ENCODE data around the gene GSG1L.

GSG1L gene

GRCh38 chr16:28090646-28091377, 27.3 kb upstream of the GSG1L start:
- peak; percentile 66 for DNase-seq

DNA sequence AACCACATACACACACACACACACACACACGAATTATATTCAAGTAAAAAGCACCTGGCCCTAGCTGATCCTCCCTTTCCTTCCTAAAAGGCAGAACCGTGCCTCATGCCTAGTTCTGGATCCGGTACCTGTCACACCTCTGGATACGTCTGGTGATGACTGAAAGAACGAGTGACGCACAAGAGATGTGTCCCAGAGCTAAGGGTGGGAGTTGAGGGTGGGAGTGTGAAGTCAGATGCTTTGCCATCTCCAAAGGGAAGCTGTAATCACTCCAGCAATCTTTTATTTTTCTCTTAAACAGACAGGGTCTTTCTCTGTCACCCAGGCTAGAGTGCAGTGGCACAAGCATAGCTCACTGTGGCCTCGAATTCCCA, 26.5 kb upstream of the GSG1L start:
- no peak for DNase-seq

- no peak for DNase-seq
Observed at GRCh38 chr16:28089205-28089991, 25.9 kb upstream of the GSG1L start.

DNA sequence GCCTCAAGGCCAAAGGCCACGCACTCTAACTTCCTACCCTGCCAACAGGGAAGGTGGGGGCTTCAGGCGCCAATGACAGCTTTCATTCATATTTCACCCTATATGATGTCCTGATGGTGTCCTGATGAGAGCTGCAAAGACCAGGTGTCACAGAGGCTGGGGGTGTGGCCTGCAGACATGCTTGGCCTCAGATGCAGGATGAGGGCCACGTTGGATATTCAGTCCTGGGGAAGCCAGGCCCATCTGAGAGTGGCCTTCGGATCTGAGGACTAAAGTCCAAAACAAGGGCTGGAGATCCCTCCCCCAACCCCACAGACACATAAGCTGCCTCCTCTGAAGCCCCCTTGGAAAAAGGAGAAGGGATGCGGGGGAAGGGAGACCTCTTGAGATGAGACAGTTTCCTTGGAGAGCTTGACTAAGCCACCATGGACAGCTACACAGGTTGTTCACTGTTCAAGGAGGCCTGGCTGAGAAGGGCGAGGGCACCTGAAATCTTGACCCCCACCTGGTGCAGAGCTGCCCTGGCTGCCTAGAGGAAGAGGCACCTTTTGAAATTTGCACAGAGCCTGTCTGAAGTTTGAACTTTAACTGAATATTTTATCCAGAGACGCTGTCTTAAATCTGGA, 24.3 kb upstream of the GSG1L start:
- DNase-seq, result no peak

GRCh38 chr16:28087140-28087660, 23.7 kb upstream of the GSG1L start:
- no peak for DNase-seq

DNA sequence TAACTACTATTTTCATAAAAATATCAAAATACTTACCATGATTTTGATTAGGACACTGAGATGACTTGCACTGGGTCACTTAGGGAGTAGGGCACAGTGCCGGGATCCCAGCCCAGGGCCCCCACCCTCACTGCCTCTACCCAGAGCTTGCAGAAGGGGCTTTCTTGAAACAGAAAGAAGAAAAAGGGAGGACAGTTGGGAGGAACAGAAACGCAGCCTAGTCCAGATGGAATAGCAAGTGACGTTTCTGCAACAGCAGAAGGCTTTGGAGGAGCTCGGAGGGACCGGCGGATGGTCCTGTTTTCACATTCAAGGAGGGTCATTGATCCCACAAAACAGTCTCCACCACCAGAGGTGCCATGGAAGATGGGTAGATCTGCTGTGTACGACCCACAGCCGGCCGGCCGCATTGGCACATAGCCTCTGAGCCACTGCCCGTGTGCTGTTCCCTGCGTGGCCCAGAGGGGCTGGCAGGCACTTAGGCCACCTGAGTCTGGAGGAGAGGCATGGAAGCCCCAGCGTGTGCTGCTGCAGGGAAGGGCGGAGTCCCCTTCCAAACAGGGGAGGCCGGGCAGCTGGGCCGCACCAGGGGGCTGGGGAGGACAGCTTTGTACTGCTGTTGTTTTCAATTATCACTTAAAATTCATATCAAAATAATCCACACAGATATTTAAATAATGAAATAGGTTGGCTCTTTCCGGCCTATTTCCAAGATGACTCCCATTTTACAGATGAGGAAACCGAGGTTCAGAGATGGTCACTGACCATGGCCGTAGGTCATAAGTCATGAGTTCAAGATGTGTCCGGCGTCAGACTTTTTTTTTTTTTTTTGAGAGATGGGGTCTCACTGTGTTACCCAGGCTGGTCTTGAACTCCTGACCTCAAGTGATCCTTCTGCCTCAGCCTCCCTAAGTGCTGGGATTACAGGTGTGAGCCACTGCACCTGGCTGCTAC, 22.9 kb upstream of the GSG1L start:
- no peak for DNase-seq

GRCh38 chr16:28085389-28086171, 22.1 kb upstream of the GSG1L start:
- no peak for DNase-seq

- no peak for DNase-seq
Observed at GRCh38 chr16:28084209-28084608, 20.7 kb upstream of the GSG1L start.

DNA sequence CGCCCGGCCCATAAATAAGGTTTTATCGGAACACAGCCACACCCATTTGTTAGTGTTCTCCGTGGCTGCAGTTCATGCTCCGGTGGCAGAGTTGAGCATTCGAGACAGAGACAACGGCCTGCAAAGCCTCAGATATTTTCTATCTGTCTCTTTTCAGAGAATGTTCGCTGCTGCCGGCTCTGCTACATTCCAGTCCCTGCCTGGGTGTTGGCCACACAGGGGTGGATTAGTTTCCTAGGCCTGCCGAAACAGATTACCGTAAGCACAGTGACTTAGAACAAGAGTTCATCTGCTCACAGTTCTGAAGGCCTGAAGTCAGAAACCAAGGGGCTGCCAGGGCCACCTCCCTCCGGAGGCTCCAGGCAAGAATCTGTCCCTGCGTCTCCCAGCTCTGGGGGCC, 19.1 kb upstream of the GSG1L start:
- DNase-seq, result no peak

- no peak for DNase-seq
Observed at GRCh38 chr16:28081391-28081968, 18.0 kb upstream of the GSG1L start.

- DNase-seq, result no peak
Observed at GRCh38 chr16:28078261-28078660, 14.7 kb upstream of the GSG1L start.

DNA sequence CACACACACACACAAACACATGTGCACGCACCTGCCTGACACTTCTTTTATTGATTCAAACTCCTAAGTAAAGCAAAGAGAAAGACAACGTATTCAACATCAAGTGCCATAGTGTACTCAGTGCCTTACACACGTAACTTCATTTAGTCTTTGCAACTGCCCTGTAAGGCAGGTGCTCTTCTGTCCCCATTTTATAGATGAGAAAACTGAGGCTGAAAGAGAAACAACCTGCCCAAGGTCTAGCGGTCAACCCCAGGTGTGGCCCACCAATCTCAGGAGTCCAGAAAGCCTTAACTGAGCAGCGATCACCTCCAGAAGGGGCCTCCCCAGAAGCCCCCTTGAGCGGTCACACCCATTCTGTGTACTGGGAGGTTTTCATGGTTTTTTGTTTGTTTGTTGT, 10.3 kb upstream of the GSG1L start:
- DNase-seq, result no peak

GRCh38 chr16:28072087-28072486, 8.6 kb upstream of the GSG1L start:
- no peak for DNase-seq

DNA sequence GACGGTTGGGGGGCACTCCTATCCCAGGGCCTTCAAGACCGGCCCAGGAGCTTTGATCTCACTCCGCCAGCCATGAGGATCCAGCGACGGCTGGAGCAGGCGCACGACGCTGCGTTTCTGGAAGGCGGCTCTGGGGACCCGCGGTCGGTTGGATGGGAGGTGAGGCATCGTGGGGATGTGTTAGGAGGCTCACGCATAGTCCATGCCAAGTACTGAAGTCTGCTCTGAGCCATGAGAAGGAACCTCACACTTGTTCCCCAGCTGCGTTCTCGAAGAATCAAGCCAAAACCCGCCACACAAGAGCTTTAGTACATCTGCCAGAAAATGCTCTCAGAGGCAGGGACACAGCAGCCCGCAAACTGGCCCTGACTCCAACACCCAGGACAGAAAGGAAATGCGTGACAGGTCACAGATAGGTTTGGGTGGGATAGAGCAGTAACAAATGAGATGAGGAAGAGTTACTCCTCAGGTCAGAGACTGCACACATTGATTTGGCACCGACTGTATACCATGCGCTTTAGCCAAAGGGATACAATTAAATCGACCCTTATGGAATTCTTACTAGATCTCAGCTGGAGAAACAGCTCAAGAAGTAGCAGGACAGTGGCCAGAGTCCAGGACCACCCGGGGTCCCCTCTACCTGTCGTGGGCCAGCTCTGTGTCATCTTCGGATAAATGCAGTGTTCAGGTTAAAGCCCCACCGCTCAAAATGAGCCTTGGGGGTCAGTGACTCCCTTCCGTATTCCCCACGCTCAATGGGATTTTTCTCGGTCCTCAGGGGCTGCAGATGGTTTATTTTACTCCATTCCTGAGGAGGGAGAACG, 6.7 kb upstream of the GSG1L start:
- DNase-seq, result no peak

DNA sequence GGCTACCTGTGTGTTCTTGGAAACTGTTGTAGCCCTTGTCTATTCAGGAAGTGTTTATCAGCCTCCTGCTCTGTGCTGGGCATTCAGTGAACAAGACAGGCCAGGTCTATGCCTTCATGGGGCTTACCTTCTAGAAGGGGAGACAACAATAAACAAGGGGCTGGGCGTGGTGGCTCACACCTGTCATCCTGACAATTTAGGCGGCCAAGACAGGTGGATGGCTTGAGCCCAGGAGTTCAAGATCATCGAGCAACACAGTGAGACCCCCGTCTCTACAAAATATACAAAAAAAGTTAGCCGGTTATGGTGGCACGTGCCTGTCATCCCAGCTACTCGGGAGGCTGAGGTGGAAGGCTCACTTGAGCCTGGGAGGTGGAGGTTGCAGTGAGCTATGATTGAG, 5.5 kb upstream of the GSG1L start:
- no peak for DNase-seq

- DNase-seq, result peak; percentile 63
Observed at GRCh38 chr16:28067604-28068379, 4.3 kb upstream of the GSG1L start.

DNA sequence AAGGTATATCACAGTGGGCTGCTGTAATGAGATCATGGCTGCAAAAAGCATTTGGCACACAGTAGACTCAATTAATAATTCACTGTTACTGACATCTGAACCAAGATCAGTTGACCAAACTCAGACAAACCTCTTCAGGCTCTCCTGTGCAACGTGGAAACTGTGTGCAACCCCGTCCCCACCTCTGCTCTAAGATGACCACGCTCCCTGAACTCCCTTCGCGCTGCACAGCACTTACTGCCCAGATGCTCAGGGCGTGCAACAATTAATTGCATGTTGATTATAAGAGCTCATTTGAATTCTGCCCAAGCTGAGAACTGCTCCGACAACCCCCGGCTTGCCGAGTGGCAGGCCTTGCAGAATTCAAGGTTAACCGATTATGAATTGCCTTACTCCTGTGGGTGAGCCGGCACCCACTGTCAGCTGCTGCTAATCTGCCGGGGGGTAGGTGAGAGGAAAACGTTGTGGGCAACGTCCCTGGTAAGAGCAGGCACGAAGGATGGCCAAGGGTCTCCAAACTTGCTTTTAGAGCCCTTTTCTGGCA, 1.3 kb upstream of the GSG1L start:
- no peak for DNase-seq

DNA sequence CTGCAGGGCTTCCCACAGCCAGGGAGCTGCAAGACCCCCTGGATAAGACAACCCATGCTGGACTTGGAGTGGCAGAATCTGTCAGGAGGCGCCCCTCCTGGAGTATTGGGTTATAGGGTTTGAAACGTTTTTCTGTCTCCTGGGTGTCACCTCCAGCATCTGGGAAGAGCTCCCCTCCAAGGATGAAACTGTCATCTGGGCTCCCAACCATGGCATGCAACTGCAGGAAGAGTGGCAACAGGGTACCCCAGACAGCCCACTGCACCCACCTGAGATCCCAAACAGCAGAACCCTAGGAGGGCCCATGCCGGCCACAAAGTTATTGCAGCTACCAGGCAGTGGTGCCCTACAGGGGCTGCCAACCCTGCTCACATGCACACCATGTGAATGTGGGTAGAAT, 636 bp upstream of the GSG1L start:
- no peak for DNase-seq

DNA sequence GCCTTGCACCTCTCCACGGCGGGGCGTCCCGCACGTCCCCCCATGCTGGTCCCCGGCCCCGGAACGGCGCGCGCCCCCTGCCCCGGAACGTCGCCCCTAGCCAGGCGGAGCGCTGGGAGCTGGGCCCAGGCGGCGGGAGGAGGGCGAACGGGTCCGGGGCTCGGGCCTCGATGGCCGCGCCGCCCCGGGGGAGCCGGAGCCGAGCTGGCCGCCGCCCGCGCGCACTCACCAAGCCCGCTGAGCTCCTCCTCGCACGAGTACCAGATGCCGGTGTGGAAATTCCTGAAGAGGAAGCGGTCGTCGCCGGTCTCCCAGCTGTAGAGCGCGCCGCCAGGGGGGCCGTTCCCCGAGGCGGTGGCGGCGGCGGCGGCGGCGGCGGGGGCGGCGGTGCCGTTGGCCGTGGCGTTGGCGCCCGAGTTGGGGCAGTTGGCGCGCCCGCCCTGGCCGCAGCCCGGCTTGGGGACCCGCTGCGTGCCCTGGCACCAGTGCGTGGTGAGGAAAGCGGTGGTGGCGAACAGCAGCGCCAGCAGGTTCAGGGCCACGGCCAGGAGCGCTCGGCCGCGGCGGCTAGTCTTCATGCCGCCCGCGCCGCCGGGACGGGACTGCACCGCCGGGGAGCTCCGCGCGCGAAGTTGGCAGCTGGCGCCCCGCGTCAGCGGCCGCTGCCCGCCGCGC, 530 bp downstream of the GSG1L start:
- DNase-seq, result peak; percentile 12
